ENCODE results near the gene OPCML. TPM values are rescaled to one million over a fixed set of nuclear protein-coding genes. Genes with fewer than 3 reads are reported as not detected.

The OPCML gene
- total RNA-seq, 4 donors from 2014 or later, result 0.06 to 0.83 (median 0.24) TPM

DNA sequence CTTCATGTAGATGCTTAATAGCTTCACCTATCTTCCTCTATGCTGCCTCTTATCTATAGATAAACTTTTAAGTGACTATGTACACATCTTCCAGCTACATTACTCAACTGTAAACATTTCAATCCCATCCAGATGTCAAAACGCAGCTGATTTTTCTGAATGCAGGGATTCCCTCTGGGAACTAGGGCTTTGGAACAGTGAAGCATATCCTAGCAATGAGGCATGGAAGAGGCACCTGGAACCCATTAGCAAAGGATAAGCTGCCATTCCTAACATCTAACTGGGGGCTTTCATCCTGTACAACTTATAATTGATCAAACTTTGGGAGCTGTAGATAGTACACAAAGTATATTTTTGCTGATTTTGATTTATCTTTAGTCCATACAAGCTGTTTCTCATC lies 40.8 kb upstream of the OPCML start:
- Histone ChIP-seq H3K4me3 (no peak overlapping the region), H3K27me3 (peaks cover 0 to 9% (median 0%) of the 10 kb centered on the region in 4 donors), H3K27ac (replicated peaks in 1 of 4) (no peak overlapping the region), H3K4me1 (no peaks in the 10 kb centered on the region), H3K36me3 (no peaks in the 10 kb centered on the region), H3K9me3 (no peaks in the 10 kb centered on the region)
- intact Hi-C loops (cut with DNase I), result no loop called here
- no peak for DNase-seq (ENCODE audit: extremely low spot score)
- TF ChIP-seq EP300 (IDR thresholded peaks at IDR 0.05) (no peak), POLR2AphosphoS5 (IDR thresholded peaks at IDR 0.05) (no peak), POLR2A (IDR thresholded peaks at IDR 0.05; ENCODE audit: low read depth) (no peak)
- TF ChIP-seq, protein P1, sequence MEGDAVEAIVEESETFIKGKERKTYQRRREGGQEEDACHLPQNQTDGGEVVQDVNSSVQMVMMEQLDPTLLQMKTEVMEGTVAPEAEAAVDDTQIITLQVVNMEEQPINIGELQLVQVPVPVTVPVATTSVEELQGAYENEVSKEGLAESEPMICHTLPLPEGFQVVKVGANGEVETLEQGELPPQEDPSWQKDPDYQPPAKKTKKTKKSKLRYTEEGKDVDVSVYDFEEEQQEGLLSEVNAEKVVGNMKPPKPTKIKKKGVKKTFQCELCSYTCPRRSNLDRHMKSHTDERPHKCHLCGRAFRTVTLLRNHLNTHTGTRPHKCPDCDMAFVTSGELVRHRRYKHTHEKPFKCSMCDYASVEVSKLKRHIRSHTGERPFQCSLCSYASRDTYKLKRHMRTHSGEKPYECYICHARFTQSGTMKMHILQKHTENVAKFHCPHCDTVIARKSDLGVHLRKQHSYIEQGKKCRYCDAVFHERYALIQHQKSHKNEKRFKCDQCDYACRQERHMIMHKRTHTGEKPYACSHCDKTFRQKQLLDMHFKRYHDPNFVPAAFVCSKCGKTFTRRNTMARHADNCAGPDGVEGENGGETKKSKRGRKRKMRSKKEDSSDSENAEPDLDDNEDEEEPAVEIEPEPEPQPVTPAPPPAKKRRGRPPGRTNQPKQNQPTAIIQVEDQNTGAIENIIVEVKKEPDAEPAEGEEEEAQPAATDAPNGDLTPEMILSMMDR (IDR thresholded peaks at IDR 0.05), result no peak
- WGBS, result 53% methylated on average over 1 of the region's 1 CpG

DNA sequence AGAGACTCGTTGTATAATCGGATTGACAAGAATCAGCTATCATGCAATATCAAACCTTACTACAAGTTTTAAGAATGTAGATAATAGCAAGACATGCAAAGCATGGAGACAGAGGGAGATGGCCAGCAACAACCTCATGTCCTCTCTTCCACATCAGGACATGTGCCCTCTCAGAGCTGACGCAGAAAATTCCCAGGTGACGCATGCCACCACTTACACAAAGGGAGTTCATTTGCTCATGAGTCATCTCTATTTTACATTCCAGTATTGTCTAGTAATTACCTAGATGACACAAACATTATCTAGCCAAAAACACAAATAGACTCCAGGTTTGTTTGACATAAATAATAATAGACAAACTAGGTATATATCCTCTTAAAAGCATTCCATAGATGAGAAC lies 38.1 kb upstream of the OPCML start:
- H3K4me1 ChIP-seq, result no peaks in the 10 kb centered on the region
- no peaks in the 10 kb centered on the region for H3K36me3 ChIP-seq
- WGBS, result 93% methylated on average over 4 of the region's 4 CpGs
- DNase-seq (ENCODE audit: extremely low spot score), result no peak
- H3K9me3 ChIP-seq, result no peaks in the 10 kb centered on the region
- no peak overlapping the region for H3K4me3 ChIP-seq
- H3K27ac ChIP-seq (replicated peaks in 1 of 4), result no peak overlapping the region
- TF ChIP-seq POLR2A (IDR thresholded peaks at IDR 0.05; ENCODE audit: low read depth) (no peak), EP300 (IDR thresholded peaks at IDR 0.05) (no peak), POLR2AphosphoS5 (IDR thresholded peaks at IDR 0.05) (no peak)
- TF ChIP-seq, protein P1 (IDR thresholded peaks at IDR 0.05), result no peak
- H3K27me3 ChIP-seq, result peaks cover 0 to 14% (median 0%) of the 10 kb centered on the region in 4 donors
- intact Hi-C loops (cut with DNase I), result no loop called here

DNA sequence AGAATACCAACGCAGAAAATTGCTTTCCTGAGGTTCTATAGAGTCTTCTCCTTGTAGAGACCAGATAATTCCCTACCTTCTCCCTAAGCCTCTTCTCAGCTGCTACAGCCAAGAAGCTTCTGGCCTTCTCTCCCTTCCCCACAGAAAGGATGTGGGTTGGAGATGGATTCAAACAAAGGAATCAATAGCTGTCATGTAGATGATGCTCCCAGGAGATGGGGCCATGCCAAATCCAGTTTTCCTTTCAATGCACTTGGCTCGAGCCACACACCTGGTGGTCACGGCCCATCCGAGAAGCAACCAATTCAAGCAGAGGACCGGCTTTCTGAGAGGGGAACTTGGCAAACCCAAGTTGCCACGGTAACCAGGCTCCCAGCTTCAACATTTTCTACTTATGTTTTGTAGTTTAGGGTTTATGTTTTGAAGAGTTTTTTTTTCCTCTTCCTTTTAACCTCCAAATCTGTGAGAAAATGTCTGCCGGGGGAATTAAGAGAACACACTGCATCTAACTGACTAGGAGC lies 31.3 kb upstream of the OPCML start:
- no peaks in the 10 kb centered on the region for H3K36me3 ChIP-seq
- no peak overlapping the region for H3K27ac ChIP-seq (replicated peaks in 1 of 4)
- H3K9me3 ChIP-seq, result no peaks in the 10 kb centered on the region
- H3K4me1 ChIP-seq, result no peaks in the 10 kb centered on the region
- WGBS, result 84% methylated on average over 7 of the region's 7 CpGs
- H3K27me3 ChIP-seq, result peaks cover 0 to 14% (median 0%) of the 10 kb centered on the region in 4 donors
- no peak for DNase-seq (ENCODE audit: extremely low spot score)
- H3K4me3 ChIP-seq, result no peak overlapping the region
- TF ChIP-seq, protein P1 (IDR thresholded peaks at IDR 0.05), result no peak
- TF ChIP-seq POLR2A (IDR thresholded peaks at IDR 0.05; ENCODE audit: low read depth) (no peak), POLR2AphosphoS5 (IDR thresholded peaks at IDR 0.05) (no peak), EP300 (IDR thresholded peaks at IDR 0.05) (no peak)
- intact Hi-C loops (cut with DNase I), result no loop called here

DNA sequence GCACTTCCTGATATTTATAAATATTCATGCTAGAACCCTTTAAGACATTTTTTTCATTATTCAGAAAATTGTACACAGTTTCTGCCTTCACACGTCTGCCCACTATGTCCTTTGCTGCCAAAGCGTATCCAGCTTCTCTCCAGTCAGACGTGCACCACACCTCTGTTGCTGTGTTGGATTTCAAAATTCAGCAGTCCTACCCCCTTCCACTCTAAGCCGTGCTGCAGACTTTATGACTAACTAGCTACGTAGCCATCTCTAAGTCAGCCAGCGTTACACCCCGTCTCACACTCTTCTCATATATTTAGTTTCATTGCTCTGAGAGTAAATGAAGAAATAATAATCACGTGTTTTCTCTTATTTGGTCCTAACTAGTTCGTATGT lies 28.2 kb upstream of the OPCML start:
- intact Hi-C loops (cut with DNase I), result no loop called here
- Histone ChIP-seq H3K4me3 (no peak overlapping the region), H3K4me1 (no peaks in the 10 kb centered on the region), H3K36me3 (no peaks in the 10 kb centered on the region), H3K27ac (replicated peaks in 1 of 4) (no peak overlapping the region), H3K9me3 (no peaks in the 10 kb centered on the region), H3K27me3 (peaks cover 0 to 17% (median 0%) of the 10 kb centered on the region in 4 donors)
- TF ChIP-seq POLR2A (IDR thresholded peaks at IDR 0.05; ENCODE audit: low read depth) (no peak), EP300 (IDR thresholded peaks at IDR 0.05) (no peak), POLR2AphosphoS5 (IDR thresholded peaks at IDR 0.05) (no peak)
- DNase-seq (ENCODE audit: extremely low spot score), result no peak
- 54% methylated on average over 9 of the region's 9 CpGs for WGBS

DNA sequence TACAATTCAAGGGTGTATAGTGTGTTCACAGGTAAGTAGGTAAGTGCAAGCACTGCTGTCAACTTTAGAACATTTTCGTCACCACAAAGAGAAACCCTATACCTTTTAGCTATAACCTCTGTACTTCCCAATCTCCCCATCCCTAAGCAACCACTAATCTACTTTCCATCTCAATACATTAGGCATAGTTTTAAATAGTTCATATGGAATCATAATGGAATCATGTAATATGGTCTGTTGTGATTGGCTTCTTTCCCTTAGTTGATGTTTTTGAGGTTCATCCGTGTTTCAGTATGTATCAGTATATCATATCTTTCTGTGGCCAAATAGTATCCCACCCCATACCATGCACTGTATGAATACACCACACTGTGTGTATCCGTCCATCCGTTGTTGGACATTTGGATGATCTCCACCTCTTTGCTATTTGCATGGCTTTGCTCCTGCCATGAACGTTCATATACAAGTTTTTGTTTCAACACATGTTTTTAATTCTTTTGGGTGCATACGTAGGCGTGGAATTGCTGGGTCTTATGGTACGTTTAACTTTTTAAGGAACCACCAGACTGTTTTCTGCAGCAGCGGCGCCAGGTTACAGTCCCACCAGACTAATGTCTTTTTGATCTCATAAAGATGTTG lies 27.7 kb upstream of the OPCML start:
- Histone ChIP-seq H3K36me3 (no peaks in the 10 kb centered on the region), H3K27ac (replicated peaks in 1 of 4) (no peak overlapping the region), H3K4me3 (no peak overlapping the region), H3K9me3 (no peaks in the 10 kb centered on the region), H3K4me1 (no peaks in the 10 kb centered on the region), H3K27me3 (peaks cover 0 to 17% (median 0%) of the 10 kb centered on the region in 4 donors)
- 58% methylated on average over 10 of the region's 10 CpGs for WGBS
- DNase-seq (ENCODE audit: extremely low spot score), result no peak
- intact Hi-C loops (cut with DNase I), result no loop called here
- TF ChIP-seq EP300 (IDR thresholded peaks at IDR 0.05), result no peak
- no peak for TF ChIP-seq POLR2AphosphoS5 (IDR thresholded peaks at IDR 0.05)
- no peak for TF ChIP-seq POLR2A (IDR thresholded peaks at IDR 0.05; ENCODE audit: low read depth)
- TF ChIP-seq, protein P1 (IDR thresholded peaks at IDR 0.05), result no peak

All from esophagus muscularis mucosa (tissue), 4 donors.